ENCODE results near the gene FRMD4A.

- TF ChIP-seq CTCF (IDR thresholded peaks at IDR 0.05) (no peak), ZFX (IDR thresholded peaks at IDR 0.05; ENCODE audit: borderline replicate concordance) (no peak)
Observed at GRCh38 chr10:14106828-14107227, 223.9 kb downstream of the FRMD4A start.
